Measurements from ENCODE around the gene RHOBTB3.
"Not testable (repeated sequence)": the region's sequence is repeated elsewhere in the genome, so short reads cannot be mapped to it uniquely, and the experiment has no call there.

RHOBTB3 gene, protein sequence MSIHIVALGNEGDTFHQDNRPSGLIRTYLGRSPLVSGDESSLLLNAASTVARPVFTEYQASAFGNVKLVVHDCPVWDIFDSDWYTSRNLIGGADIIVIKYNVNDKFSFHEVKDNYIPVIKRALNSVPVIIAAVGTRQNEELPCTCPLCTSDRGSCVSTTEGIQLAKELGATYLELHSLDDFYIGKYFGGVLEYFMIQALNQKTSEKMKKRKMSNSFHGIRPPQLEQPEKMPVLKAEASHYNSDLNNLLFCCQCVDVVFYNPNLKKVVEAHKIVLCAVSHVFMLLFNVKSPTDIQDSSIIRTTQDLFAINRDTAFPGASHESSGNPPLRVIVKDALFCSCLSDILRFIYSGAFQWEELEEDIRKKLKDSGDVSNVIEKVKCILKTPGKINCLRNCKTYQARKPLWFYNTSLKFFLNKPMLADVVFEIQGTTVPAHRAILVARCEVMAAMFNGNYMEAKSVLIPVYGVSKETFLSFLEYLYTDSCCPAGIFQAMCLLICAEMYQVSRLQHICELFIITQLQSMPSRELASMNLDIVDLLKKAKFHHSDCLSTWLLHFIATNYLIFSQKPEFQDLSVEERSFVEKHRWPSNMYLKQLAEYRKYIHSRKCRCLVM

DNA sequence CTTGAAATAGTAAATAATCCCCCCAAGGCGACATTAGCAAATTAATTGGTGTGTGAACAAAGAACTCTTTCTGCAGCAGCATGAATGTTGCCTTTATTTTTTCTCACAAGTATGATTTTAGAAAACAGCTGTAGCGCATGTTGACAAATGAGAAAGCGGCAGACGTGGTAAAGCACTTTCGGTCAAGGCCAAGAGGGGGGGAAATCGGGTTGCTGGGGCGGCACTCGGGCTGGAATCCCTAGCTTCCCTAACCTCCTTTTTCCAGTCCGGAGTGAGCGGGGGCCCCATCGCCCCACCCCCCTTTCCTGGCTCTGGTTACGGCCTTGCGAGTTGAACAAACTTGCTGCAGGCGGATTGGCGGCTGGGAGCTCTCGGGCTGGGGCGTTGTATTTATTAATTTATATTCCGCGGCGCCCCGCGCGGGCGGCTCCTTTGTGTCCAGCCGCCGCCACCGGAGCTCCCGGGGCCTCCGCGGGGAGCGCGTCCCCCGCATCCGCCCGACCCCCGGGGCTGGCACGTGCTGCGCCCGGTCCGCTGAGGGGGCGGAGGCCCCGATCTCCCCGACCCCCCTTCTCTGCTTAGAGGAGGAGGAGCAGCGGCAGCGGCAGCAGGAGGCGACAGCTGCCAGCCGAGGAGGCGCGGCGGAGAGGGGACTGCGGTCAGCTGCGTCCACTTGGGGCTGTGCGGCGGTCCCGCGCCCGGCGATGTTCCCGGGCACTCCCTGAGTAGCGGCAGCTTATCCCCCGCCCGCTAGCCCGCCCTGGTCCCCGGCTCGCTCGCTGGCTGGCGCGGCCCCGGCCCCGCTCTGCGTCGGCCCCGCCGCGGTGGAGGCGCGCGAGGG is at the start of gene RHOBTB3:
Gene RHOBTB3 (plus strand): TSS at position 607 of the 841 bp plus-strand sequence. CDS start 347 bp downstream, outside the sequence.
- Mint-ChIP-seq H3K27ac (peak within 1 kb of the TSS; percentile 30), H3K27me3 (peaks cover 27% of the 10 kb centered on the region), H3K4me3 (peak within 1 kb of the TSS; percentile 86), H3K36me3 (no peaks in the 10 kb centered on the region), H3K9me3 (ENCODE audit: low read depth) (no peaks in the 10 kb centered on the region), H3K4me1 (ENCODE audit: low read depth) (peaks cover 25% of the 10 kb centered on the region)

- Mint-ChIP-seq H3K4me3 (no peak within 1 kb of the TSS), H3K4me1 (ENCODE audit: low read depth) (no peaks in the 10 kb centered on the region), H3K27ac (no peak within 1 kb of the TSS), H3K27me3 (peaks cover 18% of the 10 kb centered on the region), H3K9me3 (ENCODE audit: low read depth) (no peaks in the 10 kb centered on the region), H3K36me3 (peaks cover 4% of the 10 kb centered on the region)
Measured at GRCh38 chr5:95682891-95683290, 48.2 kb upstream of the RHOBTB3 start, which contains the start of gene SPATA9. Gene SPATA9, minus strand, starts transcription at chr5:95682991. Its CDS starts 137 bp downstream, at chr5:95682854.

- H3K4me1 Mint-ChIP-seq (ENCODE audit: low read depth), result no peaks in the 10 kb centered on the region
- peaks cover 4% of the 10 kb centered on the region for H3K36me3 Mint-ChIP-seq
- peaks cover 13% of the 10 kb centered on the region for H3K27me3 Mint-ChIP-seq
- no peak overlapping the region for H3K4me3 Mint-ChIP-seq
- no peak overlapping the region for H3K27ac Mint-ChIP-seq
- no peaks in the 10 kb centered on the region for H3K9me3 Mint-ChIP-seq (ENCODE audit: low read depth)
Measured at GRCh38 chr5:95684361-95684760, 46.8 kb upstream of the RHOBTB3 start.

DNA sequence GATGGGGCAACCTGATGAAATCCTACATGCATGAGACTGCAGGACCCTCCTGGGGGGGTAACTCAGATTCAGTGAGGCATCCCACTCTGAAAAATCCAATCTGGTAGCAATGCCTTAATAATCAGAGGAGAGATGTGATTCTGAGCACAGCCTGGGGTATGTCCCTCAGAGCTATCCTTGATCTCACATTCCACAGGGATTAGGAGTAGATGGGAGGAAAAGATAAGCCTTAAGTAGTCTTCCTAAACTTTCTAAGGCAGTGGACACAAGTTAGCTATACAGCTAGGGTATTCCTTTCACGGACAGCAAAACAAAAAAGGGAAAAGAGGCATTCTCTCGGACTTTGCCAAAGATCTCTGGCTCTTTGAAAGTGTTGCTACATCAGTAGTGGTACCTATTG is 44.5 kb upstream of the RHOBTB3 start:
- Mint-ChIP-seq H3K9me3 (ENCODE audit: low read depth) (peaks cover 5% of the 10 kb centered on the region), H3K27me3 (peaks cover 7% of the 10 kb centered on the region), H3K36me3 (peaks cover 4% of the 10 kb centered on the region), H3K4me1 (ENCODE audit: low read depth) (no peaks in the 10 kb centered on the region), H3K4me3 (no peak overlapping the region), H3K27ac (no peak overlapping the region)

DNA sequence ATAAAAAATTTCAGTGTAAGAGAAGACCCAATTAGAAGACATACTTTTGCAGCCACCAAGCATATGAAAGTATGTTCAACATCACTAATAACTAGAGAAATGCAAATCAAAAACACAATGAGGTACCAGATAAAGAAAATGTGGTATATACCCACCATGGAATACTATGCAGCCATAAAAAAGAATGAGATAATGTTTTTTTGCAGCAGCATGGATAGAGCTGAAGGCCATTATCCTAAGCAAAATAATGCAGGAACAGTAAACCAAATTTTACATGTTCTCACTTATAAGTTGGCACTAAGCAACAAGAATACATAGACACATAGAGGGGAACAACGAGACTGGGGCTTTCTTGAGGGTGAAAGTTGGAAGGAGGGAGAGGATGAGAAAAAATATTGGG is 41.5 kb upstream of the RHOBTB3 start:
- Mint-ChIP-seq H3K27ac (no peak overlapping the region), H3K9me3 (ENCODE audit: low read depth) (peaks cover 5% of the 10 kb centered on the region), H3K4me1 (ENCODE audit: low read depth) (no peaks in the 10 kb centered on the region), H3K36me3 (no peaks in the 10 kb centered on the region), H3K27me3 (peaks cover 4% of the 10 kb centered on the region), H3K4me3 (no peak overlapping the region)

DNA sequence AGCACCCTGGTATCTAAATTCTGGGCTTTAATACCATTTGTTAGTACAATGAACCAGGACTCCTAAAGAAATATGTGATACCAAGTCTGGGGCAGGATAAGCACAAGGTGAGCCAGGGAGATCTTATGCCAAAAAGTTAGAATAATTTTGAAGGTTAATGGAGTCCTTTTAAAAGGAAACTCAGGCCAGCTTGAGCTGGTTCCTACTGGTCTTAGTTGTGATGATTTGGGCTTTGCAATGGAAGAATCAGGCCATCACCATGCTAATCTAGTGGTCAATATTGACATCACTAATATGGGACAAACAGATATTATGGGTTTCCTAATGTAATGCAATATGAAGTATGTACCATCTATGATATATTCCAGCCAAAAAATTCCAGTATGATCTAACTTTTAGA is 40.8 kb upstream of the RHOBTB3 start:
- H3K4me1 Mint-ChIP-seq (ENCODE audit: low read depth), result no peaks in the 10 kb centered on the region
- H3K27ac Mint-ChIP-seq, result no peak overlapping the region
- peaks cover 2% of the 10 kb centered on the region for H3K27me3 Mint-ChIP-seq

DNA sequence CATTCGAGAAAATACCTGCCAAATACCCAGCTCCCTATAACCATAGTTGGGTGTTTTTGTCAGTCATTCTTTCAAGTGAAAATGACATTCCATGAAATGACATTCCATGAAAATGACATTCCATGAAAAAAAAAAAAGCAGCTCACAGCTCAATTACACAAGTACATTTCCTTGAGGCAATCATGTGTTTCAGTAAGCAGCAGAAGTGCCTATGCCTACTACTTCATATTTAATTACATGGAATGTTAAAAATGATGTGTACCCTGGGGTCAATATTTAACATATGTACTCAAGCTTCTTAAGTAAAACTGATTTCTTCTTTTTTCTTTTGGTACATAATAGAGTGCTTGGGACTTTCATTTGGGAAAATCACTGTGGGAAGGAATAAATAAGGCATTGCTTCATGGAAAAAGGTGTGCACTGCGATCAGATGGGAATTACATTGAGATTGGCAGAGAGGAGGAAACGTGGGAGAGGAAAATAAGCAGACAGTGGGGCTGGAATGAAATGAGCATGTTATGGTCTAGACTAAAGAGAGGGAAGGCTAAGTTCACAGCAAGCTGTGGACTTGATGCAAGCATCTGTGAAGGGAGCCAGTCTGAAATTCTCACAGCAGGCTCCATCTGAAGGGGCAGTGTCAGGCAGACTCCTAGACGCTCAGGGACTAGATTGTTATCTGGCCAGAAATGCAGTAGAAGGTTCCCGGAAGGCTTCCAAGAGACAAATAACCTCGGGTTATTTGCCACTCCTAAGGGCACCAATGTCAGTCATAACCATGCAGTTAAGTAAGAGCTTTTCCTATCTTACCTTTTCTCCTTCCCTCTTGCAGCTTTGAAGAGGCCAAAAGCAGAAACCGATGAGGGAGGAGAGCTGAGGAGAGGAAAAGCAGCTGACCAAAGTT is 33.1 kb upstream of the RHOBTB3 start:
- H3K36me3 Mint-ChIP-seq, result no peaks in the 10 kb centered on the region
- no peaks in the 10 kb centered on the region for H3K9me3 Mint-ChIP-seq (ENCODE audit: low read depth)
- no peaks in the 10 kb centered on the region for H3K4me1 Mint-ChIP-seq (ENCODE audit: low read depth)
- H3K27ac Mint-ChIP-seq, result no peak overlapping the region
- H3K4me3 Mint-ChIP-seq, result no peak overlapping the region
- peaks cover 2% of the 10 kb centered on the region for H3K27me3 Mint-ChIP-seq

More for the DNA sequence above, 40.8 kb upstream of the RHOBTB3 start:
- Mint-ChIP-seq H3K9me3 (ENCODE audit: low read depth) (peaks cover 5% of the 10 kb centered on the region), H3K4me3 (no peak overlapping the region), H3K36me3 (no peaks in the 10 kb centered on the region)

DNA sequence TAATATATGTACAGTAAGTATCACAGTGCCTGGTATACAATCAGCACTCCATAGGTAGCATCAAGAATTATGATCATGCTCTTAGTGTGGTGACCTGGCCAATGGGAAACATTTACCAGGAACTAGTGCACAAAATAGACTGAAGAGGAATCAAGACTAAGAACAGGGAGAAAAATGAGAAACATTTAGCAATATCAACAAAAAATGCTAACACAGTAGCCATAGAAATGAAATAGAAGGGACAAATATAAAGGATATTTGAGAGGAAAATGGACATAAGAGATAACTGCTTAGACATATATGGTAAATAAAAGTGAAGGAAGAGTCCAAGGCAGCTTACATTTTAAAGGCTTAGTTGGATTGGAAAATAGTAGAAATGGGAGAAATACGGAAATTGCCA is 31.8 kb upstream of the RHOBTB3 start:
- Mint-ChIP-seq H3K9me3 (ENCODE audit: low read depth) (no peaks in the 10 kb centered on the region), H3K36me3 (no peaks in the 10 kb centered on the region), H3K27ac (no peak overlapping the region), H3K27me3 (peaks cover 2% of the 10 kb centered on the region), H3K4me3 (no peak overlapping the region), H3K4me1 (ENCODE audit: low read depth) (no peaks in the 10 kb centered on the region)

DNA sequence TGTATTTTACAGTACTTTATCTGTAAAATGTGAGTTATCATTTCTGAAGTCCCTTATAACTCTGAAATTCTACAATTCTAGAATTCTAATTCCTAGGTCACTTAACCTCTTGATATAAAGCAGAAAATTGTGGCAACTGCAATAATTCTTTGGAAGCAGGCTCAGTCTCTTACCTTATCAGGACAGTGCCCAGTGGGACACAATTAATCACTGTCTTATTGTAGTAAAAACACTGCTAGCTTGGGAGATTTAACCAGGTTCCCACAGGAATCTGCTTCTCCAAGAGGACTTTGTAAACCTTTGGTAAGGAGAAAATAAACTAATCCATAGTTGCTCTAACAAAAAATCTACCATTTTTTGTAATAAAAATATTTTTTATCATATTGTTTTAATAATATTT is 30.1 kb upstream of the RHOBTB3 start:
- no peaks in the 10 kb centered on the region for H3K4me1 Mint-ChIP-seq (ENCODE audit: low read depth)
- H3K9me3 Mint-ChIP-seq (ENCODE audit: low read depth), result no peaks in the 10 kb centered on the region
- H3K27ac Mint-ChIP-seq, result no peak overlapping the region
- H3K36me3 Mint-ChIP-seq, result no peaks in the 10 kb centered on the region
- H3K27me3 Mint-ChIP-seq, result peaks cover 2% of the 10 kb centered on the region
- no peak overlapping the region for H3K4me3 Mint-ChIP-seq

DNA sequence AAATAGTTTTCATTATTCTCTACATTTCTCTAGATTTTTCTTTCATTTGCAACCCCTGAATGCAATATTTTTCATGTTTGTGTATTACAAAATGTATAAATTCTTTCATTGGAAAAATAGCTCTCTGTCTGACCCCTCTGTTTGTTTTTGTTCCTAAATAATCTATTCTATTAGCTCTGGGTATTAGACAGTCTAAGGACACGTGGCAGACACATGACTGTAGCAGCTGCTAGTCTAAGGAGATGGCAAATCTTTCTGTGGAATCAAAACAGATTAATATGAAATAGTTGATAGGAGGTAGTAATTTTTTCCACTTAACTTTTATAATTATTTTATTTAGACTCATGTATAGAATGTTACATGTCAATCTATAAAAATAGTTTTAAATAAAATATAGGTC is 27.0 kb upstream of the RHOBTB3 start:
- no peaks in the 10 kb centered on the region for H3K9me3 Mint-ChIP-seq (ENCODE audit: low read depth)
- no peaks in the 10 kb centered on the region for H3K27me3 Mint-ChIP-seq
- no peaks in the 10 kb centered on the region for H3K4me1 Mint-ChIP-seq (ENCODE audit: low read depth)
- H3K36me3 Mint-ChIP-seq, result no peaks in the 10 kb centered on the region
- H3K4me3 Mint-ChIP-seq, result no peak overlapping the region
- H3K27ac Mint-ChIP-seq, result no peak overlapping the region

DNA sequence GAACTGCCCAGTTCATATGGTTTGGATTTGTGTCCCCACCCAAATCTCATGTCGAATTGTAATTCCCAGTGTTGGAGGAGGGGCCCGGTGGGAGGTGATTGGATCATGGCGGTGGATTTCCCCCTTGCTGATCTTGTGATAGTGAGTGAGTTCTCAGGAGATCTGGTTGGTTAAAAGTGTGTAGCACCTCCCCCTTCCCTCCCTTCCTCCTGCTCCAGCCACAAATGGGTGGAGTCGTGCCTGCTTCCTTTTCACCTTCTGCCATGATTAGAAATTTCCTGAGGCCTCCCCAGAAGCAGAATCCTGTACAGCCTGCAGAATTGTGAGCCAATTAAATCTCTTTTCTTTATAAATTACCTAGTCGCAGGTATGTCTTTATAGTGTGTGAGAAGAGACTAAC is 24.9 kb upstream of the RHOBTB3 start:
- H3K4me3 Mint-ChIP-seq; H3K9me3 Mint-ChIP-seq (ENCODE audit: low read depth); H3K36me3 Mint-ChIP-seq; H3K27ac Mint-ChIP-seq; H3K4me1 Mint-ChIP-seq (ENCODE audit: low read depth); H3K27me3 Mint-ChIP-seq: not testable (repeated sequence)

- no peak overlapping the region for H3K27ac Mint-ChIP-seq
Measured at GRCh38 chr5:95707055-95707454, 24.1 kb upstream of the RHOBTB3 start.

DNA sequence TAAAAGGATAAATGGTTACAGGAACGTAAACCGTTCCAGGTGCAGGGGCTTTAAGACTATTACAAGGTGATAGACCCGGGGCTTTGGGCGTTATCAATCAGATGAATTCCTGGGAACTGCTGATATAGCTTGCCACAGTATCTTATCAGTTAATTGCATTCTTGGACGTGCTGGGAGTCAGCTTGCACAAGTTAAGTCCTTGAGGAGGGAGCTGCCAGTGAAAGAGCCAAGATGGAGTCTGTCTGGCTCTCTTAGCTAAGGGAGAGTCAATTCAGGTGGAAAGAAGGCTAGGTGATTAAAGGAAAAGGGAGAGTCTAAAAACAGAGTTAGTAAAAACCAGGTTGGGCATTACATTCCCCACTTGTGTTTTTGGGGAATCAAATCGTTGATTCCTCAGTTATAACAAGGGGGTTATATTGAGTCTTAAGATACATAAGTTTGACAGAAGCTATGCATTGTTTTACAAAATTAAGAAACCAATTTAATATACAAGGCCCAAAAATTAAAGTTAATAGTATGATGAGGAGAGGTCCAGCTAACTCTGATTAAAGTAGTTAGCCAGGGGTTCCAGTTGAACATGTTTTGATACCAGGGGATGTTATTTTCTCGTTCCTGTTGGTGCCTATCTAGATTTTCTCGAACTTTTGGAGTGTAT is 23.5 kb upstream of the RHOBTB3 start:
- H3K27me3 Mint-ChIP-seq; H3K4me3 Mint-ChIP-seq; H3K9me3 Mint-ChIP-seq (ENCODE audit: low read depth); H3K36me3 Mint-ChIP-seq; H3K4me1 Mint-ChIP-seq (ENCODE audit: low read depth); H3K27ac Mint-ChIP-seq: not testable (repeated sequence)

More at GRCh38 chr5:95707055-95707454, 24.1 kb upstream of the RHOBTB3 start:
- H3K9me3 Mint-ChIP-seq (ENCODE audit: low read depth), result no peaks in the 10 kb centered on the region
- no peak overlapping the region for H3K4me3 Mint-ChIP-seq
- no peaks in the 10 kb centered on the region for H3K27me3 Mint-ChIP-seq
- peaks cover 1% of the 10 kb centered on the region for H3K4me1 Mint-ChIP-seq (ENCODE audit: low read depth)
- H3K36me3 Mint-ChIP-seq, result no peaks in the 10 kb centered on the region

DNA sequence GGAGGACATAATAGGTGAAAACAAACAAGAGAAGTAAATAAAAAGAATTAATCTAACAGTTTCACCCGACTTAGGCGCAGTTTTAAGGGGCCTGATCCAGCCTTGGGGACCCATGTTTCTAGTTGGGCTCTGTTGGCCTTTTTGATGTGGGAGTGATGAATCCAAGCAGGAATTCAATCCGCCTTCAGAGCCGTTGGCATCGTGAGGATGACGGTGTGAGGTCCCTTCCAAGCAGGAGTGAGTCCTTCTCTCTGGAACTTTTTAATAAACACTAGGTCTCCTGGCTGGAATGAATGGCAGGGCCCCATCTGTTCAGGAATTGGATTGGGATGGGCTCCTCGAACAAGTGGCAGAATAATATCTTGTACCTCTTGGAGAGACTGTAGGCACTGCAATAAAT is 22.3 kb upstream of the RHOBTB3 start:
- Mint-ChIP-seq H3K27me3 (peaks cover 1% of the 10 kb centered on the region), H3K9me3 (ENCODE audit: low read depth) (no peaks in the 10 kb centered on the region), H3K4me3 (no peak overlapping the region), H3K27ac (no peak overlapping the region), H3K36me3 (no peaks in the 10 kb centered on the region), H3K4me1 (ENCODE audit: low read depth) (peaks cover 5% of the 10 kb centered on the region)
